Left lung (tissue), 10 donors: ENCODE data around the gene CHODL. TPM values are rescaled to one million over a fixed set of nuclear protein-coding genes. Genes with fewer than 3 reads are reported as not detected.
A peak's percentile ranks its signal among the peaks of the same experiment; 100 is the strongest.

Experiments used
- ATAC-seq: fragments of 200-7000 bp; cut with Tn5 transposase; one replicate; pipeline ENCODE4 v1.9.1; 2020; ENCODE audit warnings: moderate library complexity
- DNase-seq, 4 donors: peaks; one replicate each; pipeline ENCODE4 v3.0.0-alpha.2; 2013 to 2020
- H3K27ac ChIP-seq, 2 donors: fragments of 200-600 bp; sonication (generic) in 1 of 2; one replicate each; pipeline versions ENCODE4 v1.5.0 to v1.8.0; 2020 to 2021
- H3K27me3 ChIP-seq, 2 donors: fragments of 200-600 bp; sonication (generic) in 1 of 2; one replicate each; pipeline versions ENCODE4 v1.5.0 to v1.8.0; 2020 to 2021
- H3K36me3 ChIP-seq, 2 donors: fragments of 200-600 bp; sonication (generic) in 1 of 2; one replicate each; pipeline versions ENCODE4 v1.5.0 to v1.8.0; 2020 to 2021
- H3K4me1 ChIP-seq, 2 donors: fragments of 200-600 bp; one replicate each; pipeline ENCODE4 v1.8.0; 2021
- H3K4me3 ChIP-seq, 2 donors: fragments of 200-600 bp; sonication (generic) in 1 of 2; one replicate each; pipeline versions ENCODE4 v1.5.0 to v1.8.0; 2020 to 2021; ENCODE audit warnings: mild to moderate bottlenecking in 1 of 2
- H3K9me3 ChIP-seq, 2 donors: fragments of 200-600 bp; sonication (generic) in 1 of 2; one replicate each; pipeline versions ENCODE4 v1.5.0 to v1.8.0; 2020 to 2021
- CTCF ChIP-seq, 2 donors: fragments of 200-600 bp; sonication (generic) in 1 of 2; IDR thresholded peaks; one replicate each; pipeline versions ENCODE4 v1.5.0 to v1.8.0; 2021; ENCODE audit warnings: antibody characterized with exemption in 2 of 2
- intact Hi-C, 2 donors: fragments of 100-400 bp; cut with DNase I; formaldehyde crosslinking; loops; one replicate each; pipeline versions ENCODE4 v1.11.2 to v1.14.2; 2022
- polyA plus RNA-seq, 6 donors: library from polyadenylated mRNA; unstranded; fragments of 120-200 nt; gene quantifications; one replicate each; pipeline ENCODE4 v1.2.1, GENCODE V29; 2013; ENCODE audit not compliant: insufficient read length in 6 of 6
- total RNA-seq, 2 donors: library from RNA; stranded (reverse); fragmentation: NEBNext Ultra II Directional; extraction: Animal tissue kit (Norgen Biotek cat#: 25700); gene quantifications; one replicate each; pipeline ENCODE4 v1.2.1, GENCODE V29; 2021
- donor health status: DM: no; HTN: yes; CAD: no.
- donor health status: DM: no; HTN: no; CAD: no.

Gene CHODL
- total and polyA plus RNA-seq, 8 donors, result 0.32 to 4.5 (median 1.8) TPM

GRCh38 chr21:18249672-18250071, 5.0 kb downstream of the CHODL start:
- no peak overlapping the region for H3K27ac ChIP-seq
- ATAC-seq (no peak), DNase-seq (no peak)
- H3K27me3 ChIP-seq, result peaks cover 13 to 20% of the 10 kb centered on the region in 2 donors
- no peak overlapping the region for H3K4me3 ChIP-seq
- H3K4me1 ChIP-seq, result peaks cover 0 to 8% of the 10 kb centered on the region in 2 donors
- H3K36me3 ChIP-seq, result no peaks in the 10 kb centered on the region
- intact Hi-C loops, result no loop called here
- TF ChIP-seq CTCF (IDR thresholded peaks at IDR 0.05), result no peak
- H3K9me3 ChIP-seq, result no peaks in the 10 kb centered on the region

GRCh38 chr21:18251065-18251464, 6.4 kb downstream of the CHODL start:
- ATAC-seq (no peak), DNase-seq (no peak)
- H3K27ac ChIP-seq, result no peak overlapping the region
- no peak for TF ChIP-seq CTCF (IDR thresholded peaks at IDR 0.05)
- H3K27me3 ChIP-seq, result peaks cover 0 to 6% of the 10 kb centered on the region in 2 donors
- H3K36me3 ChIP-seq, result no peaks in the 10 kb centered on the region
- H3K4me3 ChIP-seq, result no peak overlapping the region
- intact Hi-C loops, result no loop called here
- H3K4me1 ChIP-seq, result no peaks in the 10 kb centered on the region
- no peaks in the 10 kb centered on the region for H3K9me3 ChIP-seq

GRCh38 chr21:18252256-18252655, 7.6 kb downstream of the CHODL start:
- no peak for TF ChIP-seq CTCF (IDR thresholded peaks at IDR 0.05)
- no peaks in the 10 kb centered on the region for H3K9me3 ChIP-seq
- H3K36me3 ChIP-seq, result no peaks in the 10 kb centered on the region
- no peak overlapping the region for H3K27ac ChIP-seq
- DNase-seq (peak in 1 of 4 donors; percentile 38), ATAC-seq (no peak)
- no peaks in the 10 kb centered on the region for H3K4me1 ChIP-seq
- H3K4me3 ChIP-seq, result no peak overlapping the region
- intact Hi-C loops, result no loop called here
- no peaks in the 10 kb centered on the region for H3K27me3 ChIP-seq

GRCh38 chr21:18252680-18253079, 8.0 kb downstream of the CHODL start:
- H3K9me3 ChIP-seq, result no peaks in the 10 kb centered on the region
- DNase-seq (peak in 1 of 4 donors; percentile 19), ATAC-seq (no peak)
- no peak overlapping the region for H3K27ac ChIP-seq
- H3K4me3 ChIP-seq, result no peak overlapping the region
- intact Hi-C loops, result no loop called here
- no peaks in the 10 kb centered on the region for H3K4me1 ChIP-seq
- no peaks in the 10 kb centered on the region for H3K27me3 ChIP-seq
- TF ChIP-seq CTCF (IDR thresholded peaks at IDR 0.05), result no peak
- H3K36me3 ChIP-seq, result no peaks in the 10 kb centered on the region

- H3K4me3 ChIP-seq, result no peak overlapping the region
- no peaks in the 10 kb centered on the region for H3K27me3 ChIP-seq
- intact Hi-C loops, result no loop called here
- ATAC-seq (no peak), DNase-seq (no peak)
- H3K9me3 ChIP-seq, result no peaks in the 10 kb centered on the region
- TF ChIP-seq CTCF (IDR thresholded peaks at IDR 0.05), result no peak
- no peak overlapping the region for H3K27ac ChIP-seq
- no peaks in the 10 kb centered on the region for H3K4me1 ChIP-seq
- H3K36me3 ChIP-seq, result no peaks in the 10 kb centered on the region
These were observed 8.6 kb downstream of the CHODL start for GRCh38 chr21:18253221-18253620.
